A673 (cell line): ENCODE results near the gene SLC7A5. TPM values are rescaled to one million over a fixed set of nuclear protein-coding genes. Genes with fewer than 3 reads are reported as not detected.
"Not testable (repeated sequence)": the region's sequence is repeated elsewhere in the genome, so short reads cannot be mapped to it uniquely, and the experiment has no call there.

Experiments used
- BruUV-seq: library from RNA; stranded (reverse); fragments of 400-500 nt; replicated peaks from 2 replicates; lab custom pipeline; 2021; lab: Mats Ljungman, UMichigan
- CTCF ChIA-PET: fragments of 300-600 bp; sonication (Branson Sonifier 250); formaldehyde crosslinking; loops from one replicate; lab custom pipeline; 2022; ENCODE audit warnings: antibody characterized with exemption; lab: Charles Lee
- POLR2A ChIA-PET: fragments of 300-600 bp; sonication (Branson Sonifier 250); formaldehyde crosslinking; loops from one replicate; lab custom pipeline; 2022; ENCODE audit warnings: antibody characterized with exemption; ENCODE audit not compliant: low non-redundant PET; lab: Charles Lee
- DNase-seq: peaks from one replicate; pipeline ENCODE4 v3.0.0-alpha.2; 2015; ENCODE audit warnings: low spot score
- H3K27ac ChIP-seq: fragments of 200-600 bp; sonication (generic); 2 replicates; pipeline ENCODE4 v1.5.1; 2016; ENCODE audit warnings: mixed run types, low read depth, mild to moderate bottlenecking, mixed read lengths, antibody characterized with exemption, low read length; ENCODE audit not compliant: poor library complexity, severe bottlenecking
- H3K27me3 ChIP-seq: fragments of 200-600 bp; sonication (generic); replicated peaks from 2 replicates; pipeline ENCODE4 v1.6.1; 2017; ENCODE audit warnings: mixed run types, low read depth, mild to moderate bottlenecking, mixed read lengths, antibody characterized with exemption, low read length; ENCODE audit not compliant: insufficient read depth, poor library complexity
- H3K36me3 ChIP-seq: fragments of 200-600 bp; sonication (generic); 2 replicates; pipeline ENCODE4 v1.6.1; 2016; ENCODE audit warnings: mixed run types, mild to moderate bottlenecking, mixed read lengths, antibody characterized with exemption, low read length; ENCODE audit not compliant: insufficient read depth, poor library complexity, severe bottlenecking
- H3K4me1 ChIP-seq: fragments of 200-600 bp; sonication (generic); 2 replicates; pipeline ENCODE4 v1.6.1; 2017; ENCODE audit warnings: mixed run types, mild to moderate bottlenecking, mixed read lengths, antibody characterized with exemption, low read length; ENCODE audit not compliant: insufficient read depth, poor library complexity, severe bottlenecking
- H3K4me3 ChIP-seq: fragments of 200-600 bp; sonication (generic); 2 replicates; pipeline ENCODE4 v1.5.1; 2016; ENCODE audit warnings: low read depth, mixed run types, mild to moderate bottlenecking, mixed read lengths, low read length; ENCODE audit not compliant: poor library complexity, severe bottlenecking
- H3K9me3 ChIP-seq: fragments of 200-600 bp; sonication (generic); 2 replicates; pipeline ENCODE4 v1.6.1; 2016; ENCODE audit warnings: mixed run types, low read depth, mild to moderate bottlenecking, mixed read lengths, antibody characterized with exemption, low read length; ENCODE audit not compliant: poor library complexity, severe bottlenecking
- CTCF ChIP-seq: fragments of 300-800, 200-600 bp; sonication (generic); conservative IDR thresholded peaks from 2 replicates; pipeline ENCODE4 v1.5.1; 2017; ENCODE audit warnings: low read depth, mild to moderate bottlenecking, antibody characterized with exemption, low read length, moderate library complexity, mixed read lengths
- EZH2 ChIP-seq: fragments of 200-600 bp; sonication (generic); IDR thresholded peaks from 2 replicates; pipeline ENCODE4 v1.6.1; 2017; ENCODE audit warnings: borderline replicate concordance, low read depth, mild to moderate bottlenecking, mixed read lengths, antibody characterized with exemption, low read length; ENCODE audit not compliant: poor library complexity, severe bottlenecking
- intact Hi-C: fragments of 100-400 bp; cut with micrococcal nuclease; formaldehyde crosslinking; loops from one replicate; pipeline ENCODE4 v1.10.0; 2022; ENCODE audit not compliant: unreplicated experiment
- total RNA-seq: library from RNA; stranded (reverse); gene quantifications from 2 replicates; pipeline ENCODE4 v1.2.3, GENCODE V29; 2021

Gene SLC7A5
- total RNA-seq, 1 experiment from 2014 or later: 371 TPM

- Histone ChIP-seq H3K4me1 (peaks cover 24% of the 10 kb centered on the region), H3K9me3 (no peaks in the 10 kb centered on the region), H3K36me3 (no peaks in the 10 kb centered on the region), H3K27ac (no peak overlapping the region), H3K27me3 (no peaks in the 10 kb centered on the region), H3K4me3 (no peak overlapping the region)
- ChIA-PET POLR2A (no interaction called here), CTCF (no interaction called here)
- DNase-seq: no peak
- BruUV-seq: no TSS peak
- no peak for TF ChIP-seq EZH2
- TF ChIP-seq CTCF: no peak
- intact Hi-C loops: no loop called here
These were observed 50.7 kb downstream of the SLC7A5 start for GRCh38 chr16:87818533-87819161.

- no peak overlapping the region for H3K4me3 ChIP-seq
- BruUV-seq: no TSS peak
- no peak for DNase-seq
- intact Hi-C loops: no loop called here
- no peaks in the 10 kb centered on the region for H3K27me3 ChIP-seq
- H3K4me1 ChIP-seq: peaks cover 17% of the 10 kb centered on the region
- ChIA-PET CTCF (no interaction called here), POLR2A (no interaction called here)
- TF ChIP-seq EZH2: no peak
- no peak for TF ChIP-seq CTCF
- H3K36me3 ChIP-seq: no peaks in the 10 kb centered on the region
- no peak overlapping the region for H3K27ac ChIP-seq
- no peaks in the 10 kb centered on the region for H3K9me3 ChIP-seq
These were observed 51.4 kb downstream of the SLC7A5 start for GRCh38 chr16:87817910-87818309.

- POLR2A ChIA-PET, CTCF ChIA-PET, BruUV-seq: not testable (repeated sequence)
These were observed 51.9 kb downstream of the SLC7A5 start for GRCh38 chr16:87817370-87817769.

GRCh38 chr16:87816507-87817100 is 52.7 kb downstream of the SLC7A5 start:
- Histone ChIP-seq H3K4me3 (no peak overlapping the region), H3K9me3 (no peaks in the 10 kb centered on the region), H3K36me3 (no peaks in the 10 kb centered on the region), H3K4me1 (peaks cover 4% of the 10 kb centered on the region), H3K27me3 (no peaks in the 10 kb centered on the region), H3K27ac (no peak overlapping the region)
- no TSS peak for BruUV-seq
- ChIA-PET POLR2A (no interaction called here), CTCF (no interaction called here)
- intact Hi-C loops: no loop called here
- TF ChIP-seq CTCF (no peak), EZH2 (no peak)
- DNase-seq: no peak

More at GRCh38 chr16:87817370-87817769, 51.9 kb downstream of the SLC7A5 start:
- H3K27ac ChIP-seq, H3K4me3 ChIP-seq, H3K36me3 ChIP-seq, H3K27me3 ChIP-seq, H3K9me3 ChIP-seq, intact Hi-C loops, DNase-seq: not testable (repeated sequence)
- H3K4me1 ChIP-seq: peaks cover 11% of the 10 kb centered on the region
